Hepatocyte (in vitro differentiated cells): ENCODE data around the gene LYPLA2.

Experiments
- CTCF ChIP-seq: fragments of 200-600 bp; sonication (generic); IDR thresholded peaks from 2 replicates; pipeline ENCODE4 v1.5.1; 2016; ENCODE audit warnings: antibody characterized with exemption, mild to moderate bottlenecking; ENCODE audit not compliant: poor library complexity
- EZH2 ChIP-seq: fragments of 200-600 bp; sonication (generic); IDR thresholded peaks from 2 replicates; pipeline ENCODE4 v1.6.1; 2016; ENCODE audit warnings: antibody characterized with exemption, mild to moderate bottlenecking, borderline replicate concordance
- EZH2phosphoT487 ChIP-seq: fragments of 200-600 bp; sonication (generic); IDR thresholded peaks from one replicate; pipeline ENCODE4 v1.6.1; 2018; ENCODE audit warnings: antibody characterized with exemption, mild to moderate bottlenecking, low read depth, moderate library complexity; ENCODE audit not compliant: unreplicated experiment, severe bottlenecking

- TF ChIP-seq EZH2 (no peak), CTCF (no peak), EZH2phosphoT487 (no peak)
Observed at GRCh38 chr1:23814016-23814415, 23.1 kb downstream of the LYPLA2 start.
